ENCODE measurements around the gene GAS6. TPM values are rescaled to one million over a fixed set of nuclear protein-coding genes. Genes with fewer than 3 reads are reported as not detected.

GAS6 gene
- total and polyA plus RNA-seq, 7 experiments from 2014 or later: 0.38 to 5.5 (median 3.0) TPM; not detected in 1

DNA sequence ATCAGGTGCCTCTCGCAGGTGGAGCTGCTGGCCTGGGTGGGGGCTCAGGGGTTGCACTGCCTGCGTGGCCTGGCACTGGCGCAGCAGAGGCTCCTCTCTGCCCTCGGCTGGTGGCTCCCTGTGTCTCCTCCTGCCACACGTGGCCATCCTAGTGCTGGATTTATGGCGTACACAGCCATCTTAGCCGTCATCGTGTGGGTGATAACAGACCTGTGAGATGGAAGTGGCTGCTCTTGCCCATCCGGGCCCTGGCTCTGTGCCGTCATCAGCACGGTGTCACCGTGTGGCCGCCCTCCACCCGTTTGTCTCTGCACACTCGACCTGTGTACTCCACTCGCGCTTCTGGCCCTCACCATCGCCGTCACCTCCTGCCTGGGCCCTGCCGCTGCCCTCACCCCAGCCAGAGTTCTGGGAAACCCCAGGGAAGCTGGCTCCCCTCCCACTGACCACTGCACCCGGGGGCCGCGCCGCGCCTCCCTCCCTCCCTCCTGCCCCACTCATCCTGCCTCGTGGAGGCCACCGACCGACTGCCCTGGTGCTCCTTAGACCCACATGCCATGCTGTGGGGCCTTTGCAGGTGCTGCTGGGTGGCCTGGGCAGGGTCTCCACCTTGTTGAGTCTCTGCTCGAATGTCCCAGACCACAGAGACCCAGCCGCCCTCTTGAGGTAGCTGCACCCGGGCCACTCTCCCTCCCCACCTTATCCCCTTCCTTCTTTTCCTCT is 75.3 kb downstream of the GAS6 start:
- H3K36me3 Mint-ChIP-seq: no peaks in the 10 kb centered on the region
- no peaks in the 10 kb centered on the region for H3K4me1 ChIP-seq (ENCODE audit: control insufficient read depth in 2 of 2, insufficient read depth in 2 of 2, low read length in 2 of 2)
- H3K9me3 ChIP-seq (ENCODE audit: control insufficient read depth in 2 of 3, low read length in 3 of 3): no peaks in the 10 kb centered on the region
- H3K27me3 Mint-ChIP-seq: peaks cover 5 to 11% (median 8%) of the 10 kb centered on the region in 5 donors
- DNase-seq (no peak), ATAC-seq (no peak)
- no peaks in the 10 kb centered on the region for H3K4me1 Mint-ChIP-seq
- no peak overlapping the region for H3K4me3 ChIP-seq (ENCODE audit: low read length)
- ChIA-PET POLR2A (no interaction called here), CTCF (no interaction called here)
- H3K9me3 Mint-ChIP-seq: peaks cover 0 to 2% (median 0%) of the 10 kb centered on the region in 11 donors
- no peaks in the 10 kb centered on the region for H3K36me3 ChIP-seq (ENCODE audit: control insufficient read depth in 2 of 3, insufficient read depth in 3 of 3, low read length in 3 of 3)
- intact Hi-C loops (cut with micrococcal nuclease): no loop called here
- no peak overlapping the region for H3K27ac ChIP-seq (ENCODE audit: low read depth, low read length)
- no peak overlapping the region for H3K27ac Mint-ChIP-seq
- H3K27me3 ChIP-seq (ENCODE audit: control insufficient read depth in 2 of 2, insufficient read depth in 2 of 2, low read length in 2 of 2): no peaks in the 10 kb centered on the region
- no peak overlapping the region for H3K4me3 Mint-ChIP-seq

DNA sequence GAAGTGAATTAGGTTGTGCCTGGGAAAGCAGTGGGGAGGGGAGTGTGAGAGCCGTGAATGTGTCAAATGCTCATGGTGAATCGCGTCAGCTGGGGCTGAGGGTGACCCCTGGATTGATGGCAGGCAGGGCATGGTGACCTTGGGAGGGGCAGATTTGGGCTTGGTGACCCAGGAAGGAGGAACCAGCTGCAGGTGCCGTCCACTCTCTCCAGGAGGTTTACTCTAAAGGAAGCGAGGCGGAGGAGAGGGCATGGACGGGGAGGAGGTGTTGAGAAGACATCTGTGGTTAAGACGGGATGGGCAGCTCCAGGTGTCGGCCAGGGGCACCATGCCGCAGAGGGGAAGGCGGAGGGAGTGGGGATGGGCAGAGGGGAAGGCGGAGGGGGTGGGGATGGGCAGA is 76.2 kb downstream of the GAS6 start:
- ATAC-seq (no peak), DNase-seq (no peak)
- Histone ChIP-seq H3K4me3 (ENCODE audit: low read length) (no peak overlapping the region), H3K4me1 (ENCODE audit: control insufficient read depth in 2 of 2, insufficient read depth in 2 of 2, low read length in 2 of 2) (no peaks in the 10 kb centered on the region), H3K36me3 (ENCODE audit: control insufficient read depth in 2 of 3, insufficient read depth in 3 of 3, low read length in 3 of 3) (no peaks in the 10 kb centered on the region), H3K9me3 (ENCODE audit: control insufficient read depth in 2 of 3, low read length in 3 of 3) (no peaks in the 10 kb centered on the region), H3K27ac (ENCODE audit: low read depth, low read length) (no peak overlapping the region), H3K27me3 (ENCODE audit: control insufficient read depth in 2 of 2, insufficient read depth in 2 of 2, low read length in 2 of 2) (no peaks in the 10 kb centered on the region)
- Mint-ChIP-seq H3K4me1 (no peaks in the 10 kb centered on the region), H3K4me3 (no peak overlapping the region), H3K27ac (no peak overlapping the region), H3K27me3 (peaks cover 7 to 16% (median 8%) of the 10 kb centered on the region in 5 donors), H3K36me3 (no peaks in the 10 kb centered on the region), H3K9me3 (peaks cover 0 to 2% (median 0%) of the 10 kb centered on the region in 11 donors)
- intact Hi-C loops (cut with micrococcal nuclease): no loop called here
- ChIA-PET CTCF (no interaction called here), POLR2A (no interaction called here)

DNA sequence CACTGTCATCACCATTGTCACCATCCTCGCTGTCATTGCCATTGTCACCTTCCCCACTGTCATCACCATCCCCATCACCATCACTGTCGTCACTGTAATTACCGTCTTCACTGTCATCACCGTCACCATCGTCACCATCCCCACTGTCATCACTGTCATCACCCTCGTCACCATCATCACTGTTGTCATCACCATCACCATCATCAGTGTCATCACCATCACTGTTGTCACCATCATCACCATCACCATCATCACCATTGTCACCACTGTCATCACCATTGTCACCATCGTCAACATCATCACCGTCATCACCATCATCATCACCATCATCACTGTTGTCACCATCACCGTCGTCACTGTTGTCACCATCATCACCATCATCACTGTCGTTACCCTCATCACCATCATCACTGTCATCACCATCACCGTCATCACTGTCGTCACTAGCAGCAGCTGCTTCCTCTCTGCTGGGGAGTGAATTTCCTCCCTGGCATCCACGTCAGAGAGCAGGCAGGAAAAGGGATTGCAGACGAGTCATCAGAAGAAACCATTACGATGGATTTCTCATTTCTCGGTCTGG is 77.5 kb downstream of the GAS6 start:
- POLR2A ChIA-PET: no interaction called here

DNA sequence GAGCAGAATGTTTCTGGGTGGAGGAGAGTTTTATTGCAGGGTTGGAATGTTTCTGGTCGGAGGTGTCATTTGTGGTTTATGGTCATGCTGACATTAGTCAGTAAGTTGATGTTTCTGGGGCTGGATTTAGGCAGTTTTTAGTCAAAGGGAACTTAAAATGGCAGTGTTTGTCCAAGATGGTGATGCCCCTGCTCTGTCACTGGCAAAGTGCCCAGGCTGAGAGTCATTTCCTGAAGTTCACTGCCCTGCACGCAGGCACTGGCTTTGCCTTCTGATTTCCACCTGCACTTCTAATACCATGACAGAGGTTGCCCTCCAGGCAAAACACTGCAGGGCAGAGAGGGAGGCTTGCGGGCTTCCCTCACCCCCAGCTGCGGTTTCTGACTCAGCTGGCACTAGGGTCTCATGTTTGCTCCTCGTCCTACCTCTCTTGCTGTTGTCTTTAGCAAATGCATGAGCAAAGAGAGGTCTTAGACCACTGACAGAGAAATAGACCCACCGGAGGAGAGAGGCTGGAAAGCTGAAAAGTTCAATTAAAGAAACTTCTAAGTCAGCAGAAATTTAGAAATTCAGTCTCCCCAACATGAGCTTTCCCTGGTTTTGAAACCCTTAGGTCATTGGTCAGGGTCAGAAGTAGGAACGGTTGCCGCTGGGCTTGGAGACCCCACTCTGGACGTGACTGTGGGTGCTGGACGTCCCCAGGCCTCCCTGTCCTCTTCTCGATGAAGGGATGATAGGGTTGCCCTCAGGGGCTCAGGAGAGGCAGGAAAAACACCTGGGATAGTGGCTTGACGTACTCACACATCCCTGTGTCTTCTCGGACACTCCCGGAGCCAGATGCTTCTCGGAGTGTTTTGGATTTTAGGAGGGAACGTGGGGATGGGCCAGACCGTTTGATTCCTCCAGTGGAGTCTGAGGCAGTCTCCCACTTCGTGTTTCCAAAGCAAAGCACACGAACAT is 78.5 kb downstream of the GAS6 start:
- Mint-ChIP-seq H3K27me3 (peaks cover 7 to 16% (median 8%) of the 10 kb centered on the region in 5 donors), H3K4me3 (no peak overlapping the region), H3K9me3 (peaks cover 0 to 2% (median 0%) of the 10 kb centered on the region in 11 donors), H3K4me1 (no peaks in the 10 kb centered on the region), H3K27ac (no peak overlapping the region), H3K36me3 (no peaks in the 10 kb centered on the region)
- H3K27me3 ChIP-seq (ENCODE audit: control insufficient read depth in 2 of 2, insufficient read depth in 2 of 2, low read length in 2 of 2): no peaks in the 10 kb centered on the region
- no peak overlapping the region for H3K27ac ChIP-seq (ENCODE audit: low read depth, low read length)
- no peaks in the 10 kb centered on the region for H3K36me3 ChIP-seq (ENCODE audit: control insufficient read depth in 2 of 3, insufficient read depth in 3 of 3, low read length in 3 of 3)
- H3K4me1 ChIP-seq (ENCODE audit: control insufficient read depth in 2 of 2, insufficient read depth in 2 of 2, low read length in 2 of 2): no peaks in the 10 kb centered on the region
- no peak for DNase-seq
- intact Hi-C loops (cut with micrococcal nuclease): no loop called here
- ChIA-PET CTCF (no interaction called here), POLR2A (no interaction called here)
- H3K4me3 ChIP-seq (ENCODE audit: low read length): no peak overlapping the region
- no peaks in the 10 kb centered on the region for H3K9me3 ChIP-seq (ENCODE audit: control insufficient read depth in 2 of 3, low read length in 3 of 3)
- ATAC-seq: no peak

More for the DNA sequence above, 77.5 kb downstream of the GAS6 start:
- intact Hi-C loops (cut with micrococcal nuclease): no loop called here
- H3K27me3 Mint-ChIP-seq: peaks cover 7 to 16% (median 8%) of the 10 kb centered on the region in 5 donors
- Histone ChIP-seq H3K27ac (ENCODE audit: low read depth, low read length) (no peak overlapping the region), H3K27me3 (ENCODE audit: control insufficient read depth in 2 of 2, insufficient read depth in 2 of 2, low read length in 2 of 2) (no peaks in the 10 kb centered on the region), H3K4me1 (ENCODE audit: control insufficient read depth in 2 of 2, insufficient read depth in 2 of 2, low read length in 2 of 2) (no peaks in the 10 kb centered on the region), H3K36me3 (ENCODE audit: control insufficient read depth in 2 of 3, insufficient read depth in 3 of 3, low read length in 3 of 3) (no peaks in the 10 kb centered on the region), H3K4me3 (ENCODE audit: low read length) (no peak overlapping the region), H3K9me3 (ENCODE audit: control insufficient read depth in 2 of 3, low read length in 3 of 3) (no peaks in the 10 kb centered on the region)
- CTCF ChIA-PET: interaction anchor here (0.7 kb wide), 1 partner anchor 12 kb away, joined by 3 read pairs; no protein-coding TSS in a partner anchor
- no peak overlapping the region for H3K4me3 Mint-ChIP-seq
- H3K27ac Mint-ChIP-seq: no peak overlapping the region
- H3K36me3 Mint-ChIP-seq: no peaks in the 10 kb centered on the region
- no peaks in the 10 kb centered on the region for H3K4me1 Mint-ChIP-seq
- peak; percentile 36 for ATAC-seq
- H3K9me3 Mint-ChIP-seq: peaks cover 0 to 2% (median 0%) of the 10 kb centered on the region in 11 donors
- DNase-seq: peak in 4 of 9 donors; percentile 19 to 30 (median 26)

DNA sequence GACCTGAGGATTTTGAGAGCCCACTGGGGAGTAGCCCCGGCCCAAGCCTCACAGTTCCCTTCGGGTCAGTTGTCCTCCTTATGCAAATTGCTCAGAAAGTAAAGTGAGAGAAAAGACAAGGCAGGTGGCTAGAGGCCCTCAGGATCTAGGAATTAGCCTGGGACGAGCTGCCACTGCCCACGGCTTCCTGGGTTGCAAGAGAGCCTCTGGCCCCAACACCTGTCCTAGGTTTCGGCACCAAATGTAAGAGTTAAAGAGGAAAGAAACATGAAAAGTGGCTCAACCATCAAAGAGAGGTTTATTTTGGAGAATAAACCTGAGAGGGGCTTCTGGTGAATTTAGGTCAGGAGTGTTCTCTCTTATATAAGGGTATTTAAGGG is 79.2 kb downstream of the GAS6 start:
- no peak overlapping the region for H3K4me3 ChIP-seq (ENCODE audit: low read length)
- H3K27me3 Mint-ChIP-seq: peaks cover 7 to 17% (median 8%) of the 10 kb centered on the region in 5 donors
- H3K4me3 Mint-ChIP-seq: peak overlapping the region in 1 of 10 donors; percentile 30
- DNase-seq: no peak
- H3K4me1 Mint-ChIP-seq: no peaks in the 10 kb centered on the region
- H3K9me3 Mint-ChIP-seq: peaks cover 0 to 2% (median 0%) of the 10 kb centered on the region in 11 donors
- no peaks in the 10 kb centered on the region for H3K36me3 ChIP-seq (ENCODE audit: control insufficient read depth in 2 of 3, insufficient read depth in 3 of 3, low read length in 3 of 3)
- H3K9me3 ChIP-seq (ENCODE audit: control insufficient read depth in 2 of 3, low read length in 3 of 3): no peaks in the 10 kb centered on the region
- H3K36me3 Mint-ChIP-seq: no peaks in the 10 kb centered on the region
- POLR2A ChIA-PET: no interaction called here
- no peak for ATAC-seq
- H3K27ac Mint-ChIP-seq: no peak overlapping the region
- no peak overlapping the region for H3K27ac ChIP-seq (ENCODE audit: low read depth, low read length)
- intact Hi-C loops (cut with micrococcal nuclease): no loop called here
- CTCF ChIA-PET: no interaction called here
- H3K27me3 ChIP-seq (ENCODE audit: control insufficient read depth in 2 of 2, insufficient read depth in 2 of 2, low read length in 2 of 2): no peaks in the 10 kb centered on the region
- H3K4me1 ChIP-seq (ENCODE audit: control insufficient read depth in 2 of 2, insufficient read depth in 2 of 2, low read length in 2 of 2): no peaks in the 10 kb centered on the region

DNA sequence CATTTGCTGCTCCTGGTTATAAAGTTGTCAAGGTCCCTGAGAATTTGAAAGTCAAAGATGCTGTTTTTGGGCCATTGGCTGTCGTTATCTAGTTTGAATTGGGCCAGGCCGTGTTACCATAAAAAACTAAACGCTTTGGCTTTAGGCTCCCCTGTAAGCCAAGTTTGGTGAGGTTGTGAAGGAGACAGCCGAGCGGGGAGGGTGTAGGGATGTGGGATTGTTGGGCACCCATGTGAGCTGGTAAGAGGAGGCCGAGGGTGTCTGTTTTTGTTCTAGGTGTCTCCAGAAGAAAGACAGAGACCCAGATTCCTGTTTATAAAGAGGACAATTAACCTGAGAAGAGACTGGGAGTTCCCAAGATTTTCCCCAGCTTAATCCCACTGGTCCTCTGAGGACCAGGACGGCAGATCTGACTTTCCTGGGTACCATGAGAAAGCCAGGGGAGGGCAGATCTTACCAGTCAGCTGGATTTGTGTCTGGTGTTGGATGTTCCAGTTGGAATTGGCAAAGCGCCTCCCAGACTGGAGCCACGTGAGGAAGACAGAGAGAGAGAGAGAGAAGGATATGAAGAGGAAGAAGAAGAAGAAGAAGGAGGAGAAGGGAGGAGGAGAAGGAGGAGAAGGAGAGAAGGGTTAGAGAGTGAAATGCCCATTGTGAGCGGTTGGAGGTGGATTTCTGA is 79.8 kb downstream of the GAS6 start:
- no peak overlapping the region for H3K27ac ChIP-seq (ENCODE audit: low read depth, low read length)
- POLR2A ChIA-PET: no interaction called here
- Mint-ChIP-seq H3K36me3 (no peaks in the 10 kb centered on the region), H3K4me1 (no peaks in the 10 kb centered on the region), H3K27me3 (peaks cover 7 to 21% (median 10%) of the 10 kb centered on the region in 5 donors), H3K4me3 (peak overlapping the region in 1 of 10 donors; percentile 30), H3K27ac (peak overlapping the region in 1 of 9 donors; percentile 39), H3K9me3 (peaks cover 0 to 2% (median 0%) of the 10 kb centered on the region in 11 donors)
- H3K36me3 ChIP-seq (ENCODE audit: control insufficient read depth in 2 of 3, insufficient read depth in 3 of 3, low read length in 3 of 3): no peaks in the 10 kb centered on the region
- DNase-seq (no peak), ATAC-seq (no peak)
- no peaks in the 10 kb centered on the region for H3K27me3 ChIP-seq (ENCODE audit: control insufficient read depth in 2 of 2, insufficient read depth in 2 of 2, low read length in 2 of 2)
- H3K9me3 ChIP-seq (ENCODE audit: control insufficient read depth in 2 of 3, low read length in 3 of 3): no peaks in the 10 kb centered on the region
- no peak overlapping the region for H3K4me3 ChIP-seq (ENCODE audit: low read length)
- no peaks in the 10 kb centered on the region for H3K4me1 ChIP-seq (ENCODE audit: control insufficient read depth in 2 of 2, insufficient read depth in 2 of 2, low read length in 2 of 2)
- intact Hi-C loops (cut with micrococcal nuclease): no loop called here
- CTCF ChIA-PET: no interaction called here

Measured in naive thymus-derived CD4-positive, alpha-beta T cell (primary cell).